ENCODE measurements around the gene TPP2.
A peak's percentile ranks its signal among the peaks of the same experiment; 100 is the strongest.

Gene TPP2

DNA sequence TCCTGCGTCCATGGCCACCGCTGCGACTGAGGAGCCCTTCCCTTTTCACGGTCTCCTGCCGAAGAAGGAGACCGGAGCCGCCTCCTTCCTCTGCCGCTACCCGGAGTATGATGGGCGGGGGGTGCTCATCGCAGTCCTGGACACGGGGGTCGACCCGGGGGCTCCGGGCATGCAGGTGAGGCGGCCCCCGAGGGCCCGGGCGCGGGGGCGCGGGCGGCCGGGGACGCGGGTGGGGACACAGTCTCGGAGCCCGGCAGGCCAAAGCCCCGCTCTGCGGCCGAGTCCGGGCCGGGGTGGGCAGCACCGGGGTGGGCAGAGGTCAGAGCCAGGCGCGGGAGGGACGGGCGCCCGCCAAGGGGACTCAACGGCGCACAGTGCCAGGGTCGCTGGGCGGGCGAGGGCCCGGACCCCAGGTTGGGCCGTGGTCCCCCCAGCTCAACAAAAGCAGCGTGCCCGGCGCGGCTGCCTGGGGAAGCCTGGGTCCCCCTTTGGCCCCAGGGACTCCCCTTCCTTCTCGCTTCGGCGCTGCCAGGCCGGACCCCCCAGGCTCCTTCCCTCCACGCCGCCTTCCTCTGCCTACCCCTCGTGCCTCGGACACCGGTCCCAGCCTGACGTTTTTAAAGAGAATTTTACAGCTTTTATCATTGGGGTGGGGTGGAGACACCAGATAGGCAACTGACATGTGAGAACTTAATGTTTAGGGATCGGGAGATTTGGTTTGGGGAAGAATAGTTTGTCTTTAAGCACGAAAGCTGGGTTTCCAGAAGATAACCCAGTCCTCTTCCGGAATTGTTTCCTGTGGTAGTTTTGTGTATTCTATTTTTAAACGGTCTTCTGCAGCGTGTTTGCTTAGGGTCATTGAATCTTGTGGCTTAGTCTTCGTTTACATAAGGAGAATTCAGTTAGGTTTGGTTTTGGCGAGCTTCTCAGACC, 509 bp downstream of the TPP2 start:
- peak; percentile 65 for DNase-seq (ENCODE audit: low spot score)

GRCh38 chr13:102598061-102598460, 1.3 kb downstream of the TPP2 start:
- DNase-seq (ENCODE audit: low spot score): no peak

DNA sequence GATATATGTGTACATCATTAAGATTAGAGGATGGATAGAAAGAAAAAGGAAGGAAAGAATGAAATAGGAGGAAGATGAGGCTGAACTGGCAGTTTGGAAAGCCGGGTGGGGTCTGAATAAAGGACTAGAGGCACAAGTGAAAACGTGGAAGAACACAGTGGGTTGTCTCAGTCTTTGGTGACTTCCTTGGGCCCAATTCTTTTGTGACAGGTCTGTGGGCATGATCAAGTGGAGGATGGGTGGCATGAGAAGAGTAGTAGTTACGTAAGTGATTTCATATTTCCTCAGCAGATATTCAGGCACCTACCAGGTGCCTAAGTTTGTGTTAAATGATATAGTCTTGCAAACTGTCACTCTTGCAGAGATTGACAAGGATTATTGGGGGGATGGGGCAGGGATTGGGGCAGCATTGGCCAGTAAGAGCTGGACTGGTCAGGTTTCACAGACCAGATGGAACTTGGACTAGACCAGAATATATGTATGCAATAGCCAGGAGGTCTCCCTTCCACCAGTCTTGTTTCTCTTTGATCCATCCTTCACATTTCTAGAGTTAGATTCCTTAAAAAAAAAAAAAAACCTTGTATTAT, 2.7 kb downstream of the TPP2 start:
- DNase-seq (ENCODE audit: low spot score): no peak

DNA sequence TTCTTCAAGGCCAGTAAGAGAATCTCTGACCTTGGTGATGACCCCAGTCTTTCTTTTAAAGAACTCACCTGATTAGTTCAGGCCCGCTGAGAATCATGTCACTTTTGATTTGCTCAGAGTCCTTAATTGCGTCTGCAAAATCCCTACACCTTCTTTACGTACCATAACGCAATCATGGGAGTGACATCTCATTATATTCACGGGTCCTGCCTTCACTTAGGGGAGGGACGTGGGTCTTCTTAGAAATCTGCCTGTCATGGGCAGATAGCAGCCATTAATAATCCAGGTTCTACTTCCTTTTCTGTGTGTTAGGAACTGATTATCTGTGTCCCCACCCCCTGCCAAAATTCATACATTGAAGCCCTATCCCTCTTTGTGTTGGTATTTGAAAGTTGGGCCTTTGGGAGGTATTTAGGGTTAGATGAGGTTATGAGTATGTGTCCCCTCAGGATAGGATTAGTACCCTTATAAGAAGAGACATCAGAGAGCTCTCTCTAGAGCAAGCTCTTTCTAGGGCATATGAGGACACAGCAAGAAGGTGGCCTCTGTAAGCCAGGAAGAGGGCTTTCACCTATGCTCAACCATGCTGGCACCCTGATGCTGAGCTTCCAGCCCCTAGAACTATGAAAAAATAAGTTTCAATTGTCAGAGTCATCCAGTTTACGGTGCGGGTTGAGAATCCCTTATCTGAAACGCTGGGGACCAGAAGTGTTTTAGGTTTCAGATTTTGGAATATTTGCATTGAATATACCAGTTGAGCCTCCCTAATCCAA, 9.9 kb downstream of the TPP2 start:
- no peak for DNase-seq (ENCODE audit: low spot score)

GRCh38 chr13:102608974-102609373, 12.2 kb downstream of the TPP2 start:
- DNase-seq (ENCODE audit: low spot score): no peak

DNA sequence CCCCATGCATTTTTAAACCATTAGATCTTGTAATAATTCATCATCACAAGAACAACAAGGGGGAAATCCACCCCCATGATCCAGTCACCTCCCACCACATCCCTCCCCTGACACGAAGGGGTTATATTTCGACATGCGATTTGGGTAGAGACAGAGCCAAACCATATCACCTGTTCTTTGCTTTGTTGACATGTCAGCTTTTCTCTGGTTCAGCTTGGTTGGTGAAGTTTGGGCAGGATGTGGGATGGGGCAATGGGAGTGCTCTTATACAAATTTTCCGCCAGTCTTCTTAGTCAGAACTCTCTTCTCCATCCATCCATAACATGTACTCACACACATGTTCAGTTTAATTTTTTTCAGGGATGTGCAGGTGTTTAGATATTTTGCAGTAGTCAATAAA, 12.9 kb downstream of the TPP2 start:
- DNase-seq (ENCODE audit: low spot score): no peak

DNA sequence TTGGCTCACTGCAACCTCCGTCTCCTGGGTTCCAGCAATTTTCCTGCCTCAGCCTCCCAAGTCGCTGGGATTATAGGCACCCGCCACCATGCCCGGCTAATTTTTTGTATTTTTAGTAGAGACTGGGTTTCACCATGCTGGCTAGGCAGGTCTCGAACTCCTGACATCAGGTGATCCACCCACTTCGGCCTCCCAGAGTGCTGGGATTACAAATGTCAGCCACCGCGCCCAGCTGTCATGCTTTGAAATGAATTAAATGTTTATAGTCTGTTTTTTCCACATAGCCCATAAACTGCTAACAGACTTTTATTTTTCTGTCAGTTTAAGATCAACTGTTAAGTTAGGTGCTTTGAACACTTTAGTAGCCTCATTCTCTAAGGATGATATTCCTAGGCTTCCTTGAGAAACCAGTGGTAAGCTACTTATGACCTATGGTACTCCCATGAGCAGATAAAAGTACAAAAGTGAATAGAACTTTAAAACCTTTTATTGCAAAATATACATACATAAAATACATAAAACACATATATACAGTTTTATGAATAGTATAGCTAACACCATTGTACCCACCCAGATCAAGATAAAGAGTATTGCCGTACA, 13.6 kb downstream of the TPP2 start:
- DNase-seq (ENCODE audit: low spot score): no peak

DNA sequence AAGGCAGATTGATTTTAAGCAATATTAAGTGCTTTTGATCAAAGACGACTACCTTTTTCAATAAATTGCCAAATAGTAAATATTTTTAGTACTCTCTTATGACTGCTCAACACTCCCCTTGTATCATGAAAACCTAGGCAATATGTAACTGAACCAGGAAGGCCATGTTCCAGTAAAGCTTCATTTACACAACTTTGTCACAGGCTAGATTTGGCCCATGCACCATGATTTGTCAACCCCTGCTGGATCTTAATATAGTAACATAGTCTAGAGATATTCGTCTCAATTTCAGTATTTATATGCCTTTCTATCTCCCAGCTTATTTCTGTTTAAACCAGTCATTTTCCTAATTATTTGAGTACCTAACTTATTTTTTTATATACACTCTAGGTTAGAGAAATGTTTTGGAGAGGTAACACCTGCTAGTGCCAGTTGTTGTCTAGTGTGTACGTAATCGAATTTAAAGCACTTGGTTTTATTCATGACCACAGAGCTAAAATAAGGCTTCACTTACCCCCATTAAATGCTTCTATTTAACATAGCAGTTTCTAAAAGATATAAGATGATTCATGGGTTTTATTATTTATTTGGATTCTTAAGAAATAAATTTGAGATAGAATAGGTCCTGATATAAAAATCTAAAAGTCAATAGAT, 21.0 kb downstream of the TPP2 start:
- no peak for DNase-seq (ENCODE audit: low spot score)

GRCh38 chr13:102620516-102620915, 23.7 kb downstream of the TPP2 start:
- no peak for DNase-seq (ENCODE audit: low spot score)

- DNase-seq (ENCODE audit: low spot score): no peak
Measured at GRCh38 chr13:102626928-102627327, 30.1 kb downstream of the TPP2 start.

GRCh38 chr13:102628559-102628958, 31.8 kb downstream of the TPP2 start:
- DNase-seq (ENCODE audit: low spot score): no peak

DNA sequence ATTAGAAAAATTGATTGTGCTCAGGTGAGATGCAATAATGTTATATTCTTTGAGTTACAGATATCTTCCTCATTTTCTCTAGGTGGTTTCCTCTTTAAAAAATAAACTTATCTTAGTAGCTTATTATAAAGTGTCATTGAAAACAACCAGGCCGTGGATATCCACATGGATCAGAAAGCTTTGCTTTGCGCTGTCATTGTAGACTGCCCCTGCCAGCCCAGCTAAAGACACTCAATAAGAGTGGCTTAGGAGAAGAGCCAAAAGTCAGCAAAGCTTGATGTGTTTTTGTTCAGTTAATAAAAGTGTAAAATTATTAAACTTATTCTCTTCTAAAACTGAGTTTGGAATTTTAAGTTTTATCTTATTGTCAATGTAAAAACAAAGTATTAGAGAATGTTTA, 34.4 kb downstream of the TPP2 start:
- no peak for DNase-seq (ENCODE audit: low spot score)

DNA sequence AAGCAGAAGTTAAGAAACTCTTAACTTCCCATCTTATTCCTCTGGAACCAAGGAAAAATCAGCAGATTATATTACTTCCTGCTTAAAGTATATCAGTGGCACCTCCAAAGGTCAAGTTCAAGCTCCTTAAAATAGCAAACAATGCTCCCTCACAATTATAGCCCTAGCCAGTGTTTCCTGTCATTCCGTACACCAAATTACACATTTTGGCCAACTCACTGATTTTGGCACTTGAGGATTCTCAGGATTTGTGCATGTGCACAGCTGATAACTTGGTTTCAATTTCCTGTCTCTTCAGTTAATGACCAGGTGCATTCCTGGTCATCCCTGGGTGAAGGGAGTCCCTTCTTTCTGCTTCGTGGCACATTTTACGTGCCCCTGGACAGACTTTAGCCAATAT, 42.0 kb downstream of the TPP2 start:
- no peak for DNase-seq (ENCODE audit: low spot score)

DNA sequence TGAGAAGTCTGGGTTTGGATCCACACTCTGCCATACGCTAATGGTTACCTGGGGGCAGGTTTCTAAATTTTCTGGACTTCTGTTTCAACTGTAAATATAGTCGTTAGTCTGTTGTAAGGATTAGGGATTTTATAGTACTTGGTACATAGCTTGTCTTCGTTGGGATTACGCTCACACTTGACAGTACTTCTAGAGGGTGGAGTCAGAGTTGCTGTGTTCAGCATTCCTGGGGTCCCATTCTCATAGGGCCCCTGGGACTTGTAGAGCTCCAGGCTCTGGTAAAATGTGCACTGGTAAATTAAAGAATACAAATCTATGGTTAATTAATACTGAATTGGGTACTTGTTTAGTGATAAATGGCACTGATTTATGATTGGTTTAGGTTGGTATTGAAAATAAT, 45.2 kb downstream of the TPP2 start:
- DNase-seq (ENCODE audit: low spot score): no peak

DNA sequence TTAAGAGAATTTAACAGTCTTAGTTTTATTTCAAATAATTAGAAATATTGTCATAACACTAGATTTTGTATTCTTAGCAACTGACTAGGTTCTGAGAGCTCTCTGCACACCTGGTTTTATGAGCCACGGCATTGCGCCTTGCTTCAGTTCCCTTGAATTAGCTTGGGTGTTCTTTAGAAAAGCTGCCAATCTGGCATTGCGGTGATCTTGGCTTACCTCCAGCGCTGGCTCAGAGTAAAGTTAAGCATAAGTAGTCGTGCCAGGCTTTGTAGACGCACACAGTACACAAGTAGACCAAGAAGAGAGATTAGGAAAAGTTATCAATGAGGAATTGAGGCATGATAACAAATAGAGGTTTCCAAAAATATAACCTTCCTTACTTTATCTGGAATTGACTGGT, 45.7 kb downstream of the TPP2 start:
- no peak for DNase-seq (ENCODE audit: low spot score)

GRCh38 chr13:102643656-102644055, 46.9 kb downstream of the TPP2 start:
- no peak for DNase-seq (ENCODE audit: low spot score)

- DNase-seq (ENCODE audit: low spot score): no peak
Measured at GRCh38 chr13:102645701-102646100, 48.9 kb downstream of the TPP2 start.

GRCh38 chr13:102648046-102648445, 51.3 kb downstream of the TPP2 start:
- no peak for DNase-seq (ENCODE audit: low spot score)

DNA sequence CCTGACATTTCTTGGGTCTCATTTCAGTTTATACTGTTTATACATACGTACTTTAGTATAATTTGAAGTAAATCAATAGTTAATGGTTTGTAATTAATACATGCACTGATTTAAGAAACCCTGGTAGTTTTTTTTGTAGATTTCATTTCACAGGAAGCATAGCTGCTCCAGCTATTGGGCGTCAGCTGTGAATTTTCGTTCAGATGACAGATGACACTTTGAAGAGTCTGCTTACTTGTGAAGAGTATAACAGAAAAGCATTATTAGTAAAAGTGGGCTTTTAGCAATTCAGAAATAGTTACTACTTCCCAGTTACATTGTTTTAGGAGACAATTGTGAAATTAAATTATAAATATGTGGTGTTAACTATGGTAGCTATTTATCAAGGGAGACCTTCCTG, 53.7 kb downstream of the TPP2 start:
- DNase-seq (ENCODE audit: low spot score): no peak

DNA sequence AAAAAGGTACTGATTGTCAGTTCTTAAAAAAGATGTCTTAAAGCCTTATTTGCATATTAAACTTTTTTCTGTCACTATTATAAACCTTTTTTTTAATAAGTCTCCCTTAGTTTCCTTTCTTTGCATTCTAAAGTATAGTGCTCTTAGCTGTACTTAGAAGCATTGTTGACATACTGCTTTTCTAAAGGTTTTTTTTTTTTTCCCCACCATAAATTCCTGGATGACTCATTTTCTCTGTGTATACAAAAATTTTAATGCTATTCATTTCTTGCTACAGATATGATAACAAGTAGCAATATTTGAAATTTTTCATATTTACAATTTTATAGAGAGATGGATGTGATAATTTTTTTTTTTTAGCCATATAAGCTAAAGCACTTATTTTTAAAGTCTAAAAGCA, 54.6 kb downstream of the TPP2 start:
- DNase-seq (ENCODE audit: low spot score): no peak

DNA sequence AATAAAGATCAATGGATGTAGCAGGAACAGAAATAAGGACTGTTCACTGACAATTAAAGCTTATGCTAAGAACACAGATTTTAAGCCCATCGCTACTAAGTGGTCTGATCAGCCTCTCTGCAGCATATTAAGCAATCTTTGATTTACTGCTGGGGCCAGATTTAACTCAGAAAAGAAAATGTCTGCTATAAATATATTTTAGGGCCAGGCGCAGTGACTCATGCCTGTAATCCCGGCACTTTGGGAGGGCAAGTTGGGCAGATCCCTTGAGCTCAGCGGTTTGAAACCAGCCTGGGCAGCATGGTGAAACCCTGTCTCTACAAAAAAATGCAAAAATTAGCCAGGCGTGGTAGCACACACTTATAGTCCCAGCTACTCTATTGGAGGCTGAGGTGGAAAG, 55.1 kb downstream of the TPP2 start:
- DNase-seq (ENCODE audit: low spot score): no peak

- DNase-seq (ENCODE audit: low spot score): no peak
Measured at GRCh38 chr13:102654756-102655155, 58.0 kb downstream of the TPP2 start.

Measured in left forelimb (tissue), 1 donor.